H1 (cell line): ENCODE measurements around the gene AIFM3. TPM values are rescaled to one million over a fixed set of nuclear protein-coding genes. Genes with fewer than 3 reads are reported as not detected.

Experiments
- CTCF ChIA-PET: fragments of 300-600 bp; sonication (Branson Sonifier 250); formaldehyde crosslinking; loops from one replicate; lab custom pipeline; 2021; ENCODE audit not compliant: partially characterized antibody; lab: Charles Lee
- POLR2A ChIA-PET: fragments of 300-600 bp; sonication (Branson Sonifier 250); formaldehyde crosslinking; loops from one replicate; lab custom pipeline; 2021; ENCODE audit warnings: inconsistent platforms; ENCODE audit not compliant: partially characterized antibody; lab: Charles Lee
- DNase-seq, 2 experiments: peaks; one replicate each; pipeline versions ENCODE4 v3.0.0 to v3.0.0-alpha.2; 2010 to 2022; ENCODE audit warnings: low spot score in 2 of 2, low read depth in 1 of 2, mixed read lengths in 1 of 2
- FAIRE-seq: peaks from 2 replicates; lab custom pipeline; 2011; peaks lifted over from hg19 to GRCh38; lab: Jason Lieb, UNC
- H2AFZ ChIP-seq: 2 replicates; pipeline ENCODE4 v1.8.1; 2012; ENCODE audit warnings: low read length, inconsistent platforms
- H2AK5ac ChIP-seq: 2 replicates; pipeline ENCODE4 v1.6.1; 2013; ENCODE audit warnings: low read depth, low read length
- H2BK120ac ChIP-seq: replicated peaks from 2 replicates; pipeline ENCODE3; 2013; ENCODE audit warnings: low read depth, low read length, inconsistent platforms
- H2BK12ac ChIP-seq: 2 replicates; pipeline ENCODE4 v1.6.1; 2013; ENCODE audit warnings: low read depth, low read length
- H2BK15ac ChIP-seq: 2 replicates; pipeline ENCODE4 v1.6.1; 2013; ENCODE audit warnings: low read length
- H2BK20ac ChIP-seq: 2 replicates; pipeline ENCODE4 v1.6.1; 2013; ENCODE audit warnings: low read length
- H2BK5ac ChIP-seq: 2 replicates; pipeline ENCODE4 v1.6.1; 2013; ENCODE audit warnings: low read depth, low read length
- H3K14ac ChIP-seq: 2 replicates; pipeline ENCODE4 v1.6.1; 2013; ENCODE audit warnings: inconsistent platforms; ENCODE audit not compliant: insufficient read length
- H3K18ac ChIP-seq: 2 replicates; pipeline ENCODE4 v1.6.1; 2013; ENCODE audit warnings: low read length; ENCODE audit errors: extremely low read depth
- H3K23ac ChIP-seq: 2 replicates; pipeline ENCODE4 v1.6.1; 2013; ENCODE audit warnings: inconsistent platforms; ENCODE audit not compliant: insufficient read length
- H3K23me2 ChIP-seq: 2 replicates; pipeline ENCODE4 v1.6.1; 2013; ENCODE audit warnings: low read depth, low read length
- H3K27ac ChIP-seq: 2 replicates; pipeline ENCODE4 v1.6.1; 2011; ENCODE audit warnings: low read depth, low read length, inconsistent platforms
- H3K27me3 ChIP-seq, 4 experiments: replicated peaks in 1 of 4; 1 replicate in 1 of 4; 2 replicates in 3 of 4; pipeline versions ENCODE4 v1.6.1 to v1.8.1; 2011 to 2013; ENCODE audit warnings: low read length in 3 of 4, mild to moderate bottlenecking in 3 of 4, inconsistent platforms in 2 of 4, mixed read lengths in 2 of 4, moderate library complexity in 1 of 4; ENCODE audit not compliant: control insufficient read depth in 3 of 4, insufficient read depth in 3 of 4; ENCODE audit errors: extremely low read depth in 1 of 4
- H3K36me3 ChIP-seq, 4 experiments: 2 replicates each; pipeline versions ENCODE4 v1.6.1 to v1.8.1; 2011 to 2013; ENCODE audit warnings: mild to moderate bottlenecking in 4 of 4, low read length in 3 of 4, moderate library complexity in 2 of 4, control low read depth in 1 of 4, inconsistent platforms in 1 of 4; ENCODE audit not compliant: insufficient read depth in 4 of 4, control insufficient read depth in 2 of 4
- H3K4ac ChIP-seq: replicated peaks from 2 replicates; pipeline ENCODE3; 2013; ENCODE audit warnings: low read length, low read depth, mixed read lengths, inconsistent platforms; ENCODE audit not compliant: insufficient read length
- H3K4me1 ChIP-seq, 4 experiments: replicated peaks in 1 of 4; 1 replicate in 1 of 4; 2 replicates in 3 of 4; pipeline versions ENCODE4 v1.6.1 to v1.8.1; 2011 to 2013; ENCODE audit warnings: low read length in 3 of 4, inconsistent platforms in 2 of 4, mixed read lengths in 1 of 4; ENCODE audit not compliant: insufficient read depth in 4 of 4, control insufficient read depth in 3 of 4
- H3K4me2 ChIP-seq, 2 experiments: 2 replicates each; pipeline versions ENCODE4 v1.6.1 to v1.8.1; 2011 to 2013; ENCODE audit warnings: low read depth in 2 of 2, low read length in 2 of 2, control low read depth in 1 of 2, inconsistent platforms in 1 of 2, mild to moderate bottlenecking in 1 of 2; ENCODE audit not compliant: insufficient read depth in 1 of 2
- H3K4me3 ChIP-seq, 4 experiments: fragments of 200-600, 300-600 bp in 1 of 4; sonication (generic), shearing (Covaris generic), sonication (Bioruptor Twin) in 1 of 4; 2 replicates each; pipeline versions ENCODE4 v1.5.1 to v1.8.1; 2011 to 2016; ENCODE audit warnings: low read length in 4 of 4, low read depth in 3 of 4, control low read depth in 2 of 4, inconsistent platforms in 2 of 4, mild to moderate bottlenecking in 2 of 4, mixed read lengths in 1 of 4, moderate library complexity in 1 of 4; ENCODE audit not compliant: insufficient read depth in 2 of 4; ENCODE audit errors: extremely low read depth in 1 of 4
- H3K56ac ChIP-seq: replicated peaks from 2 replicates; pipeline ENCODE3; 2013; ENCODE audit warnings: low read depth, mild to moderate bottlenecking, mixed read lengths, low read length, inconsistent platforms; ENCODE audit not compliant: insufficient read length
- H3K79me1 ChIP-seq: 2 replicates; pipeline ENCODE4 v1.6.1; 2013; ENCODE audit warnings: low read depth, low read length, control low read depth
- H3K79me2 ChIP-seq, 2 experiments: 2 replicates each; pipeline versions ENCODE4 v1.6.1 to v1.8.1; 2012 to 2013; ENCODE audit warnings: low read length in 2 of 2, mild to moderate bottlenecking in 2 of 2, inconsistent platforms in 1 of 2; ENCODE audit not compliant: insufficient read depth in 2 of 2, control insufficient read depth in 1 of 2
- H3K9ac ChIP-seq, 4 experiments: replicated peaks in 1 of 4; 1 replicate in 1 of 4; 2 replicates in 3 of 4; pipeline versions ENCODE4 v1.6.1 to v1.8.1; 2011 to 2013; ENCODE audit warnings: low read depth in 3 of 4, low read length in 3 of 4, control low read depth in 2 of 4, mild to moderate bottlenecking in 2 of 4, moderate library complexity in 2 of 4, inconsistent platforms in 1 of 4; ENCODE audit errors: extremely low read depth in 1 of 4
- H3K9me3 ChIP-seq, 2 experiments: 2 replicates each; pipeline versions ENCODE4 v1.6.1 to v1.8.1; 2012 to 2013; ENCODE audit warnings: mild to moderate bottlenecking in 2 of 2, moderate library complexity in 2 of 2, control low read depth in 1 of 2, inconsistent platforms in 1 of 2, low read depth in 1 of 2, low read length in 1 of 2, mixed read lengths in 1 of 2; ENCODE audit not compliant: insufficient read depth in 2 of 2
- H4K20me1 ChIP-seq, 2 experiments: replicated peaks in 1 of 2; 2 replicates each; pipeline versions ENCODE3 to v1.8.1; 2011 to 2013; ENCODE audit warnings: inconsistent platforms in 2 of 2, low read length in 2 of 2, mild to moderate bottlenecking in 1 of 2; ENCODE audit not compliant: insufficient read depth in 2 of 2, control insufficient read depth in 1 of 2
- H4K5ac ChIP-seq: 2 replicates; pipeline ENCODE4 v1.6.1; 2013; ENCODE audit warnings: low read length, low read depth, mixed read lengths, inconsistent platforms; ENCODE audit not compliant: insufficient read length
- H4K8ac ChIP-seq: 2 replicates; pipeline ENCODE4 v1.8.0; 2013; ENCODE audit warnings: mild to moderate bottlenecking, moderate library complexity, low read length, inconsistent platforms; ENCODE audit not compliant: insufficient read depth; ENCODE audit errors: extremely low read depth
- H4K91ac ChIP-seq: replicated peaks from 2 replicates; pipeline ENCODE3; 2013; ENCODE audit warnings: low read length, mixed read lengths, inconsistent platforms; ENCODE audit not compliant: insufficient read length
- BACH1 ChIP-seq: IDR thresholded peaks from 2 replicates; pipeline ENCODE4 v1.6.1; 2012; ENCODE audit warnings: low read length, improper control_type of control experiment
- CHD2 ChIP-seq: IDR thresholded peaks from 2 replicates; pipeline ENCODE4 v1.6.1; 2012; ENCODE audit warnings: low read length, improper control_type of control experiment
- CREB1 ChIP-seq: IDR thresholded peaks from 2 replicates; pipeline ENCODE4 v1.6.1; 2012; ENCODE audit warnings: inconsistent platforms
- MAFK ChIP-seq: IDR thresholded peaks from 2 replicates; pipeline ENCODE4 v1.6.1; 2012; ENCODE audit warnings: low read depth, mild to moderate bottlenecking, improper control_type of control experiment, low read length
- TAF1 ChIP-seq: IDR thresholded peaks from 2 replicates; pipeline ENCODE4 v1.6.1; 2011; ENCODE audit warnings: mild to moderate bottlenecking, low read depth, low read length
- TCF12 ChIP-seq: IDR thresholded peaks from 2 replicates; pipeline ENCODE4 v1.6.1; 2011; ENCODE audit warnings: low read depth, mild to moderate bottlenecking, low read length
- WGBS, 2 experiments: shearing (Covaris generic) in 1 of 2; methylation state at CpG; one replicate each; pipeline versions ENCODE4 v1.1.6 to v1.1.7; 2013 to 2015; ENCODE audit warnings: low lambda C conversion rate in 2 of 2, mixed read lengths in 2 of 2, inconsistent platforms in 1 of 2, low coverage in 1 of 2, missing lambda C conversion rate in 1 of 2; ENCODE audit not compliant: insufficient replicate concordance in 2 of 2, insufficient coverage in 1 of 2, insufficient read length in 1 of 2; ENCODE audit errors: extremely low coverage in 1 of 2, missing lambda C conversion rate in 1 of 2; 5-methylcytosine and 5-hydroxymethylcytosine counted together
- polyA plus RNA-seq, 7 experiments: library from polyadenylated mRNA; depleted of rRNA in 3 of 7; stranded (reverse) in 5 of 7; unstranded in 2 of 7; fragments of >200 nt in 5 of 7; fragments of 200-250 nt in 2 of 7; gene quantifications; 1 replicate in 5 of 7; 2 replicates in 1 of 7; 4 replicates in 1 of 7; pipeline versions ENCODE4 v1.2.1 to v1.2.3, GENCODE V29; 2011 to 2013; ENCODE audit warnings: missing spikeins in 2 of 7, mixed read lengths in 2 of 7
- total RNA-seq: library from RNA; stranded (reverse); fragmentation: NEBNext Ultra II Directional; extraction: Animal tissue kit (Norgen Biotek cat#: 25700); gene quantifications from 2 replicates; pipeline ENCODE4 v1.2.1, GENCODE V29; 2021

The AIFM3 gene
- total and polyA plus RNA-seq, 2 of the 8 experiments (the other 6 are each of a cell fraction or from before 2014, with no cell fraction given) = 0.86 to 1.4 TPM

- no peak overlapping the region for H2BK5ac ChIP-seq
- no peak overlapping the region for H2BK12ac ChIP-seq
- H4K5ac ChIP-seq = no peak overlapping the region
- 93% methylated on average over 10 of the region's 10 CpGs; no CpG with 5 or more reads in 1 of the 2 experiments for WGBS, 2 experiments
- H3K4me3 ChIP-seq = no peak overlapping the region
- H3K36me3 ChIP-seq = peaks cover 8 to 40% (median 28%) of the 10 kb centered on the region in 4 experiments; a peak in 7 of 8 replicates
- TF ChIP-seq BACH1 (no peak), MAFK (no peak), TAF1 (no peak), TCF12 (no peak), CHD2 (no peak), CREB1 (no peak)
- no peak overlapping the region for H3K23ac ChIP-seq
- DNase-seq (no peak), FAIRE-seq (no peak)
- H4K20me1 ChIP-seq = peaks cover 17 to 40% of the 10 kb centered on the region in 2 experiments
- H3K4me1 ChIP-seq = peaks cover 0 to 2% (median under 1%) of the 10 kb centered on the region in 4 experiments; a peak in 3 of 7 replicates
- no peak overlapping the region for H3K18ac ChIP-seq
- H2AFZ ChIP-seq = no peak overlapping the region
- H3K79me1 ChIP-seq = peaks cover 21% of the 10 kb centered on the region
- H2AK5ac ChIP-seq = no peak overlapping the region
- no peak overlapping the region for H2BK15ac ChIP-seq
- no peak overlapping the region for H2BK120ac ChIP-seq
- no peaks in the 10 kb centered on the region for H3K27me3 ChIP-seq
- CTCF ChIA-PET = interaction anchor here (0.6 to 13.5 kb wide), 9 partner anchors 9 to 696 kb away, joined by 3 to 115 read pairs (median 3); partner anchors contain the start of gene AIFM3
- no peak overlapping the region for H3K4me2 ChIP-seq
- POLR2A ChIA-PET = interaction anchor here (0.5 kb wide), 1 partner anchor 33 kb away, joined by 4 read pairs; no protein-coding TSS in a partner anchor
- H3K9me3 ChIP-seq = no peaks in the 10 kb centered on the region
- no peaks in the 10 kb centered on the region for H3K23me2 ChIP-seq
- H3K79me2 ChIP-seq = peaks cover 1 to 60% of the 10 kb centered on the region in 2 experiments
- H4K91ac ChIP-seq = no peak overlapping the region
- no peak overlapping the region for H3K4ac ChIP-seq
- H3K56ac ChIP-seq = no peak overlapping the region
- no peak overlapping the region for H3K27ac ChIP-seq
- H3K9ac ChIP-seq = no peak overlapping the region
- no peak overlapping the region for H3K14ac ChIP-seq
- H2BK20ac ChIP-seq = no peak overlapping the region
- no peak overlapping the region for H4K8ac ChIP-seq
These were observed 15.7 kb upstream of the AIFM3 start for GRCh38 chr22:20951151-20951931.
